ENCODE data around the gene COL18A1.

GRCh38 chr21:45412491-45412890, 7.5 kb downstream of the COL18A1 start:
- TF ChIP-seq CTCF (IDR thresholded peaks at IDR 0.05), result no peak
- no peak for TF ChIP-seq POLR2A (IDR thresholded peaks at IDR 0.05)
